ENCODE data around the gene DAD1. TPM values are rescaled to one million over a fixed set of nuclear protein-coding genes. Genes with fewer than 3 reads are reported as not detected.

DAD1 gene
- total and polyA plus RNA-seq, 2 of the 8 experiments (the other 6 are each of a cell fraction or from before 2014, with no cell fraction given), result 131 to 440 TPM

- no peak for FAIRE-seq
- Histone ChIP-seq H2BK15ac (ENCODE audit: low read length) (no peak overlapping the region), H3K36me3 (ENCODE audit: control insufficient read depth in 2 of 4, insufficient read depth in 4 of 4, low read length in 3 of 4) (no peaks in the 10 kb centered on the region), H3K4ac (replicated peaks; ENCODE audit: insufficient read length, low read depth, low read length) (no peak overlapping the region), H3K18ac (ENCODE audit: extremely low read depth, low read length) (no peak overlapping the region), H2AK5ac (ENCODE audit: low read depth, low read length) (no peak overlapping the region), H3K9ac (replicated peaks in 1 of 4; ENCODE audit: extremely low read depth in 1 of 4, low read depth in 3 of 4, low read length in 3 of 4) (no peak overlapping the region), H3K56ac (replicated peaks; ENCODE audit: insufficient read length, low read depth, low read length) (no peak overlapping the region), H2BK12ac (ENCODE audit: low read depth, low read length) (no peak overlapping the region), H2BK20ac (ENCODE audit: low read length) (no peak overlapping the region), H4K5ac (ENCODE audit: insufficient read length, low read depth, low read length) (no peak overlapping the region), H3K27me3 (replicated peaks in 1 of 4; ENCODE audit: control insufficient read depth in 3 of 4, extremely low read depth in 1 of 4, insufficient read depth in 3 of 4, low read length in 3 of 4) (no peaks in the 10 kb centered on the region; a peak in 1 of 7 replicates), H4K8ac (ENCODE audit: extremely low read depth, insufficient read depth, low read length) (no peak overlapping the region), H3K4me3 (ENCODE audit: extremely low read depth in 1 of 4, insufficient read depth in 2 of 4, low read depth in 3 of 4, low read length in 4 of 4) (no peak overlapping the region), H4K91ac (replicated peaks; ENCODE audit: insufficient read length, low read length) (no peak overlapping the region), H3K23me2 (ENCODE audit: low read depth, low read length) (no peaks in the 10 kb centered on the region), H3K79me2 (ENCODE audit: control insufficient read depth in 1 of 2, insufficient read depth in 2 of 2, low read length in 2 of 2) (no peaks in the 10 kb centered on the region), H3K9me3 (ENCODE audit: insufficient read depth in 2 of 2, low read depth in 1 of 2, low read length in 1 of 2) (no peaks in the 10 kb centered on the region), H4K20me1 (replicated peaks in 1 of 2; ENCODE audit: control insufficient read depth in 1 of 2, insufficient read depth in 2 of 2, low read length in 2 of 2) (no peaks in the 10 kb centered on the region), H2BK120ac (replicated peaks; ENCODE audit: low read depth, low read length) (no peak overlapping the region), H3K27ac (ENCODE audit: low read depth, low read length) (no peak overlapping the region), H3K23ac (ENCODE audit: insufficient read length) (no peak overlapping the region), H2AFZ (ENCODE audit: low read length) (no peak overlapping the region), H3K4me1 (replicated peaks in 1 of 4; ENCODE audit: control insufficient read depth in 3 of 4, insufficient read depth in 4 of 4, low read length in 3 of 4) (no peaks in the 10 kb centered on the region; a peak in 1 of 7 replicates), H3K4me2 (ENCODE audit: insufficient read depth in 1 of 2, low read depth in 2 of 2, low read length in 2 of 2) (no peak overlapping the region), H2BK5ac (ENCODE audit: low read depth, low read length) (no peak overlapping the region), H3K79me1 (ENCODE audit: low read depth, low read length) (no peaks in the 10 kb centered on the region), H3K14ac (ENCODE audit: insufficient read length) (no peak overlapping the region)
- ChIA-PET CTCF (ENCODE audit: partially characterized antibody) (interaction anchor here (0.7 to 0.9 kb wide), 2 partner anchors 36 to 124 kb away, joined by 3 read pairs; no protein-coding TSS in a partner anchor), POLR2A (ENCODE audit: partially characterized antibody) (no interaction called here)
- WGBS, 2 experiments (ENCODE audit: extremely low coverage in 1 of 2, insufficient coverage in 1 of 2, insufficient read length in 1 of 2, insufficient replicate concordance in 2 of 2, low coverage in 1 of 2, low lambda C conversion rate in 2 of 2, missing lambda C conversion rate in 1 of 2), result 81% methylated on average over 11 of the region's 11 CpGs; no CpG with 5 or more reads in 1 of the 2 experiments
- no peak for DNase-seq (ENCODE audit: low read depth in 1 of 2, low spot score in 2 of 2)
- no peak for TF ChIP-seq TCF12 (IDR thresholded peaks at IDR 0.05; ENCODE audit: low read depth, low read length)
- no peak for TF ChIP-seq MAFK (IDR thresholded peaks at IDR 0.05; ENCODE audit: low read depth, low read length)
- no peak for TF ChIP-seq RFX5 (IDR thresholded peaks at IDR 0.05; ENCODE audit: borderline replicate concordance, low read depth, low read length)
- TF ChIP-seq CHD2 (IDR thresholded peaks at IDR 0.05; ENCODE audit: low read length), result no peak
- TF ChIP-seq, protein P1, sequence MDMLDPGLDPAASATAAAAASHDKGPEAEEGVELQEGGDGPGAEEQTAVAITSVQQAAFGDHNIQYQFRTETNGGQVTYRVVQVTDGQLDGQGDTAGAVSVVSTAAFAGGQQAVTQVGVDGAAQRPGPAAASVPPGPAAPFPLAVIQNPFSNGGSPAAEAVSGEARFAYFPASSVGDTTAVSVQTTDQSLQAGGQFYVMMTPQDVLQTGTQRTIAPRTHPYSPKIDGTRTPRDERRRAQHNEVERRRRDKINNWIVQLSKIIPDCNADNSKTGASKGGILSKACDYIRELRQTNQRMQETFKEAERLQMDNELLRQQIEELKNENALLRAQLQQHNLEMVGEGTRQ (IDR thresholded peaks at IDR 0.05; ENCODE audit: low read length), result no peak
- no peak for TF ChIP-seq SP1 (IDR thresholded peaks at IDR 0.05; ENCODE audit: low read depth, low read length)
- TF ChIP-seq PHF8 (conservative IDR thresholded peaks at IDR 0.05; ENCODE audit: low read depth, low read length), result no peak
- no peak for TF ChIP-seq KDM5A (IDR thresholded peaks at IDR 0.05; ENCODE audit: low read length)
- no peak for TF ChIP-seq CREB1 (IDR thresholded peaks at IDR 0.05)
- no peak for TF ChIP-seq YY1 (IDR thresholded peaks at IDR 0.05; ENCODE audit: low read depth, low read length)
- no peak for TF ChIP-seq EP300 (IDR thresholded peaks at IDR 0.05; ENCODE audit: borderline replicate concordance in 1 of 2, low read depth in 2 of 2, low read length in 2 of 2)
- TF ChIP-seq KDM1A (IDR thresholded peaks at IDR 0.05; ENCODE audit: borderline replicate concordance, low read length), result no peak
Measured at GRCh38 chr14:22524115-22524783, 64.8 kb downstream of the DAD1 start.
